Activated T-helper 1 cell treated with anti-CD3 and anti-CD28 coated beads, Interleukin-2, amount 50 U/mL, for 16 hours (primary cell): ENCODE results near the gene RAC2.

Experiments used
- DNase-seq, 2 donors: peaks; one replicate each; pipeline ENCODE4 v3.0.0-alpha.2; 2020; ENCODE audit warnings: low read depth in 1 of 2, low spot score in 1 of 2

The RAC2 gene

DNA sequence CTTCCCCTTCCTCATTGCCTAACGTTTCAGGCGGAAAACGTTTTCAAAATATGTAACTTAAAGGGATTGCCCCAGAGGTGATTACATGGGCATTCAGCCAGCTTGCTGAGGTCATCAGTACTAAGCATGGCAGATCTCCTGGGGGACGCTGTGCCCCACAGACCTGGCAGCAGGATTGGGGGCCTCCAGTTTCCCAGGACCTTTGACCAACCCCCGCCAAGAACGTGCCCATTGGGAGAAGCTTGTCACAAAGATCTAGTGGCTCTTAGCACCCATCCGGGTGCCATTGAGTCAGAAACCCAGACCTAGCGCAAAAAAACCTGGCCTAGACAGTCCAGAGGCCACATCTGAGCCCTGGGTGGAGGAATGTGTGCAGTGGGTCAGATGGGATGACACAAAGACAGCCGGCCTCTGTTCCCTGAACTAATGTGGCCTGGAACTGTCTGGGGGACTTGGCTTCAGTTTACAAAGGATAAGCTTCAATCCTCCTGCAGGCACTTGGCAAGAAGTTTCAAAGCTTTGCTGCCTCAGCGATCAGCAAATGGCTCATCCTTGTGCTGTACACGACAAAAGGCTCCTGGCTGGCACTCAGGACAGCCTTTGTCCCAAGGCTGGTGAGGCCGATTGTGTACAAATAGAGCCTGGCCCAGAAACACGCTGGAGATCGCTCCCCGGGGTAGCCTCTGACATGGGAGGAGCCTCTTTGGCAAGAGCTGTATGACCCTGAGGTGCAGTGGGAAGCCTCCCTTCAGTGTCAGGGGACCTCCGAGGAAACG lies 65.5 kb downstream of the RAC2 start:
- DNase-seq, result no peak

DNA sequence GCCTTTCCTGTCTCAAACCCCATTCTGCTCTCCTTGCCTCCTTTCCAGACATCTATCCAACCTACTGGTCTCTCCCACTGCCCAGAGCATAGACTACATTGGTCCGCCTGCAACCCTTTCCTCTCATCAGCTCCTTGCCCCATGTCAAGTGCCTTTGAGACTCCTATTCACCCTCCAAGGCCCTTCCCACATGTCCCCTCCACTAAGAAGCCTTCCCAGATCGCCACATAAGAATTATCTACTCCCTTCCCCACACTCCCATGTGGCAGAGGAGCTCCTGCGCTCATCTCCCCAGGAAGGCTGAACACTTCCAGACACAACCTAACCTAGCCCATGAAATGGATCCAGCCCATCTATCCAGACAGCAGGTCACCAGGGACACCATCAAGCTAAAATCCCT lies 66.3 kb downstream of the RAC2 start:
- no peak for DNase-seq

- no peak for DNase-seq
These were observed 66.8 kb downstream of the RAC2 start for GRCh38 chr22:37177221-37177620.

- no peak for DNase-seq
These were observed 67.5 kb downstream of the RAC2 start for GRCh38 chr22:37176464-37177061.

- no peak for DNase-seq
These were observed 68.4 kb downstream of the RAC2 start for GRCh38 chr22:37175414-37176281.
